ENCODE results near the gene MT1H. TPM values are rescaled to one million over a fixed set of nuclear protein-coding genes. Genes with fewer than 3 reads are reported as not detected.
"Not testable (repeated sequence)": the region's sequence is repeated elsewhere in the genome, so short reads cannot be mapped to it uniquely, and the experiment has no call there.

The MT1H gene
- not detected in 2 replicates for total RNA-seq

- Mint-ChIP-seq H3K36me3 (ENCODE audit: low read depth) (peaks cover 2% of the 10 kb centered on the region), H3K27me3 (peaks cover 66% of the 10 kb centered on the region), H3K27ac (no peak within 1 kb of the TSS), H3K4me1 (peaks cover 36% of the 10 kb centered on the region), H3K4me3 (peak within 1 kb of the TSS; percentile 22), H3K9me3 (no peaks in the 10 kb centered on the region)
- intact Hi-C loops (cut with micrococcal nuclease), result no loop called here
- peak; percentile 72 for DNase-seq
Measured at GRCh38 chr16:56669005-56669839, at the start of gene MT1H. MT1H (plus strand) TSS chr16:56669814; CDS start chr16:56669885, 71 bp downstream.

DNA sequence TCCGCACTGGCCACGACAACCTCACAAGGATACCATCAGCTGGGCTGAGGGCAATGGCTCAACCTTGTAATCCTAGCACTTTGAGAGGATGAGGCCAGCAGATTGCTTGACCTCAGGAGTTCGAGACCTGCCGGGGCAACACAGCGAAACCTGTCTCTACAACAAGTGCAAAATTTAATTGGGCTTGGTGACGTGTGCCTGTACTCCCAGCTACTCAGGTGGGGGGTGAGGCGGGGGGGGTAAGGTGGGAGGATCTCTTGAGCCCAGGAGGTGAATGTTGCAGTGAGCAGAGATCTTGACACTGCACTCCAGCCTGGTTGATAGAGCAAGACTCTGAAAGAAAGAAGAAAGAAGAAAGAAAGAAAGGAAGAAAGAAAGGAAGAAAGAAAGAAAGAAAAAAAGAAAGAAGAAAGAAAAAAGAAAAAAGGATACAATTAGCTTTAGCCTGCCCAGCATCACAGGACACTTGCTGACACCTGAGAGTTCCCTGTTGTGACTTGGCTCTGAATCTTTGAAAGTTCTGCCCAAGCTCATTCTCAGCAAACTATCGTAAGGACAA is 49.2 kb upstream of the MT1H start:
- H3K4me1 Mint-ChIP-seq, result peaks cover 23% of the 10 kb centered on the region
- no peak overlapping the region for H3K4me3 Mint-ChIP-seq
- no peaks in the 10 kb centered on the region for H3K36me3 Mint-ChIP-seq (ENCODE audit: low read depth)
- no peaks in the 10 kb centered on the region for H3K9me3 Mint-ChIP-seq
- H3K27me3 Mint-ChIP-seq, result no peaks in the 10 kb centered on the region
- DNase-seq, result no peak
- no peak overlapping the region for H3K27ac Mint-ChIP-seq
- intact Hi-C loops (cut with micrococcal nuclease), result no loop called here

DNA sequence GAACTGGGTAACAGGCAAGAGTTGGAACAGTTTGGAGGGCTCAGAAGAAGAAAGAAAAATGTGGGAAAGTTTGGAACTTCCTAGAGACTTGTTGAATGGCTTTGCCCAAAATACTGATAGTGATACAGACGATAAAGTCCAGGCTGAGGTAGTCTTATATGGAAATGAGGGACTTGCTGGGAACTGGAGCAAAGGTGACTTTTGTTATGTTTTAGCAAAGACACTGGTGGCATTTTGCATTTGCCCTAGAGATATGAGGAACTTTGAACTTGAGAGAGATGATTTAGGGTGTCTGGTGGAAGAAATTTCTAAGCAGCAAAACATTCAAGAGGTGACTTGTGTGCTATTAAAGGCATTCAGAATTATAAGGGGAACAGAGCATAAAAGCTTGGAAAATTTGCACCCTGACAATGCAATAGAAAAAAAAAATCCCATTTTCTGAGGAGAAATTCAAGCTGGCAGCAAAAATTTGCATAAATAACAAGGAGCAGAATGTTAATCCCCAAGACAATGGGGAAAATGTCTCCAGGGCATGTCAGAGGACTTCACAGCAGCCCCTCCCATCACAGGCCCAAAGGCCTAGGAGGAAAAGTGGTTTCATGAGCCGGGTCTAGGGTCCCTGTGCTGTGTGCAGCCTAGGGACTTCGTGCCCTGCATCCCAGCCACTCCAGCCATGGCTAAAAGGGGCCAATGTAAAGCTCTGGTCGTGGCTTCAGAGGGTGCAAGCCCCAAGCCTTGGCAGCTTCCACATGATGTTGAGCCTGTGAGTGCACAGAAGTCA is 47.8 kb upstream of the MT1H start:
- H3K36me3 Mint-ChIP-seq (ENCODE audit: low read depth); H3K27me3 Mint-ChIP-seq; H3K9me3 Mint-ChIP-seq; intact Hi-C loops (cut with micrococcal nuclease); H3K4me3 Mint-ChIP-seq; H3K27ac Mint-ChIP-seq; DNase-seq: not testable (repeated sequence)
- peaks cover 27% of the 10 kb centered on the region for H3K4me1 Mint-ChIP-seq

DNA sequence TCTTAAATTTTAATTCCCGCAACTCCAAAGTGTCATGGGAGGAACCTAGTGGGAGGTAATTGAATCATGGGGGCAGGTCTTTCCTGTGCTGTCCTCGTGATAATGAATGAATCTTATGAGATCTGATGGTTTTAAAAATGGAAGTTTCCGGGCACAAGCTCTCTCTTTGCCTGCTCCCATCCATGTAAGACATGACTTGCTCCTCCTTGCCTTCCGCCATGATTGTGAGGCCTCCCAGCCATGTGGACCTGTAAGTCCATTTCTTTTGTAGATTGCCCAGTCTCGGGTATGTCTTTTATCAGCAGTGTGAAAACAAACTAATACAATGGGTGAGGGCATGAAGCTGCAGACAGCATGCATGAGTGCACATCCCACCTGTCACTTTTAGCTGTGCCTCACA is 46.4 kb upstream of the MT1H start:
- H3K27ac Mint-ChIP-seq; H3K27me3 Mint-ChIP-seq; H3K9me3 Mint-ChIP-seq; intact Hi-C loops (cut with micrococcal nuclease); H3K4me3 Mint-ChIP-seq; DNase-seq; H3K36me3 Mint-ChIP-seq (ENCODE audit: low read depth): not testable (repeated sequence)
- H3K4me1 Mint-ChIP-seq, result peaks cover 20% of the 10 kb centered on the region

DNA sequence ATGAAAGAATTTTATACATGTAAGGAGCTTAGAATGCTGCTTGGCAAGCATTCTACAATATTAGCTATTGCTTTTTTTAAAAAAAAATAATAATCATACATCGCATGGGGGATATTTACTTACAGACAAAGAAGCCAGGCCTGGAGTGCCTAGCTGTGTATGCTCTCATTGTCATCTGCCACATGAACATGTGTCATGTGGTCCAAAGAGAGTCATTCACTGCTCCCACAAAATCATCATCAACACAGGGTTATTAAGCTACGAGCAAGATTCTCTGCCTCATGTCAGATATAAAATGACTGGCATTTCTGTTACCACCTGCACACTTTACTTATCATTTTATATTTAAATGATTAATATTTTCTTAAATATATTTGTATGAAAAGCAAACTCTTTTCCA is 46.0 kb upstream of the MT1H start:
- Mint-ChIP-seq H3K4me3 (no peak overlapping the region), H3K4me1 (peaks cover 19% of the 10 kb centered on the region), H3K27me3 (peaks cover under 1% of the 10 kb centered on the region), H3K9me3 (no peaks in the 10 kb centered on the region), H3K27ac (no peak overlapping the region), H3K36me3 (ENCODE audit: low read depth) (no peaks in the 10 kb centered on the region)
- DNase-seq, result no peak
- intact Hi-C loops (cut with micrococcal nuclease), result no loop called here

GRCh38 chr16:56625140-56625942 is 44.3 kb upstream of the MT1H start, which contains the start of gene MT1E:
MT1E (plus strand) TSS chr16:56625781; CDS start chr16:56625852, 71 bp downstream.
- DNase-seq, result peak; percentile 94
- Mint-ChIP-seq H3K4me1 (peaks cover 22% of the 10 kb centered on the region), H3K4me3 (peak within 1 kb of the TSS; percentile 90)

GRCh38 chr16:56625943-56626654 is 43.5 kb upstream of the MT1H start:
- no peak for DNase-seq
- Mint-ChIP-seq H3K4me1 (peaks cover 25% of the 10 kb centered on the region), H3K27me3 (peaks cover 15% of the 10 kb centered on the region), H3K36me3 (ENCODE audit: low read depth) (no peaks in the 10 kb centered on the region), H3K27ac (peak overlapping the region; percentile 86), H3K4me3 (peak overlapping the region; percentile 90), H3K9me3 (no peaks in the 10 kb centered on the region)
- intact Hi-C loops (cut with micrococcal nuclease), result loop anchor here (1.0 kb wide), 2 partner anchors 9 to 18 kb away; partner anchors contain the start of gene MT2A

More at GRCh38 chr16:56625140-56625942, 44.3 kb upstream of the MT1H start, which contains the start of gene MT1E:
- Mint-ChIP-seq H3K27me3 (peaks cover 7% of the 10 kb centered on the region), H3K36me3 (ENCODE audit: low read depth) (no peaks in the 10 kb centered on the region), H3K27ac (peak within 1 kb of the TSS; percentile 96), H3K9me3 (no peaks in the 10 kb centered on the region)
- intact Hi-C loops (cut with micrococcal nuclease), result loop anchor here (1.0 kb wide), 2 partner anchors 8 to 17 kb away; partner anchors contain the start of gene MT2A

DNA sequence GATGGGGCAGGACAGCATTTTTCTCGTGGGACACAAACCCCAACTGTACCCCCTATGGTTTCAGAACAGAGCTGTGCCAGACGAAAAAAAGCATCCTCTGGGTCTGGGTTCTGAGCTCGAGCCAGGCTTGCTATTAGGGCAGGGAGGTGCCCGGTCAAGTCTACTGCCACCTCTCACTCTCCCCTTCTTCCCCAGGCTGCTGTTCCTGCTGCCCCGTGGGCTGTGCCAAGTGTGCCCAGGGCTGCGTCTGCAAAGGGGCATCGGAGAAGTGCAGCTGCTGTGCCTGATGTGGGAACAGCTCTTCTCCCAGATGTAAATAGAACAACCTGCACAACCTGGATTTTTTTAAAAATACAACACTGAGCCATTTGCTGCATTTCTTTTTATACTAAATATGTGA is 42.9 kb upstream of the MT1H start:
- intact Hi-C loops (cut with micrococcal nuclease), result no loop called here
- H3K4me3 Mint-ChIP-seq, result peak overlapping the region; percentile 90

DNA sequence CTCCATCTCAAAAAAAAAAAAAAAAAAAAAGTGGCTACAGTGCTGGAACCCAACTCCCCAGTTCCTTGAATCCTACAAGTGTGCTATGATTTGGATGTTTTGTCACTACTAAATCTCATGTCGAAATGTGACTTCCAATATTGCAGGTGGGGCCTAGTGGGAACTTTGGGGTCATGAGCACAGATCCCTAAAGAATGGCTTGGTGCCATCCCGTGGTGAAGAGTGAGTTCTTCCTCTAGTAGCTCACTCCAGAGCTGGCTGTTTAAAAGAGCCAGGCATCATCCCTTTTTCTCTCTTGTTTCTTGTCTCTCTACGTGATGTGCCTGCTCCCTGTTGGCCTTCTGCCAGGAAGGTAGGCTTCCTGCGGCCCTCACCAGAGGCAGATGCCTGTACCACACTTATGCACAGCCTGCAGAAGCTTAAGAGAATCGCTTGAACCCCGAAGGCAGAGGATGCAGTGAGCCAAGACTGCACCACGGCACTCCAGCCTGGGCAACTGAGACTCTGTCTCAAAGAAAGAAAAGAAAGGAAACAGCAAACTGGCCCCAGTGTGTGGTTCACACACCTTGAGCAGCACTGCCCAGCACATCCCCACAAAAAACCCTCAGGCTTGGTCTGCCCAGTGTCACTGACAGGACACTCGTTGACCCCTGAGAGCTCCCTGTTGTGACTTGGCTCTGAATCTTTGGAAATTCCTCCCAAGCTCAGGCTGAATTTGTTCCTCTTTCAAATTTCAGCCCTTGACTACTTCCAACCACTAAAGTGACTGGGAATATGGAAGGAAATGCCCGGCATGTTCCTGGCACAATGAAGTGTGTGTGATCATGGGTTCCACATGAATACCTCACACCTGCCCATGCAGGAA is 40.9 kb upstream of the MT1H start:
- Mint-ChIP-seq H3K4me1 (peaks cover 33% of the 10 kb centered on the region), H3K9me3 (no peaks in the 10 kb centered on the region), H3K36me3 (ENCODE audit: low read depth) (no peaks in the 10 kb centered on the region), H3K4me3 (no peak overlapping the region), H3K27me3 (peaks cover 37% of the 10 kb centered on the region), H3K27ac (no peak overlapping the region)
- intact Hi-C loops (cut with micrococcal nuclease), result no loop called here
- DNase-seq, result no peak

More for the DNA sequence above, 42.9 kb upstream of the MT1H start:
- Mint-ChIP-seq H3K9me3 (no peaks in the 10 kb centered on the region), H3K36me3 (ENCODE audit: low read depth) (no peaks in the 10 kb centered on the region), H3K27me3 (peaks cover 21% of the 10 kb centered on the region), H3K27ac (no peak overlapping the region), H3K4me1 (peaks cover 26% of the 10 kb centered on the region)
- no peak for DNase-seq

DNA sequence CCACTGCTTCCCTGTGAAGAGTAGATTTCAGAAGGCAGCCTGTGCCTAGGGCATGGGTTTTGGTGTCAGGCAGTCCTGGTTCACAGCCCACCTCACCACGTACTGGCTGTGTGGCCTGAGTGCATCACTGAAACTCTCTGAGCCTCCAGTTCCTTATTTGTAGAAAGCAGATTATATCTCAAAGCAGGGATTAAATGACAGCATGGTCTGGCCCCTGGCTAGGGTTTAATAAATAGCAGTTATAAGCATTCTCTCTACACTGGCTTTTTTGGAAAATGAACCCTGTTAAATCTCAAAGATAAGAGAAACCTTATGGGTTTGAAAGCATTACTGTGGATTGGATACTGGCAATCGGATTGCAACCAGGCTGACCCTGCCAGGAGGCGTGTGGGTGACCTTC is 40.1 kb upstream of the MT1H start:
- Mint-ChIP-seq H3K4me1 (peaks cover 36% of the 10 kb centered on the region), H3K4me3 (no peak overlapping the region), H3K9me3 (no peaks in the 10 kb centered on the region), H3K27ac (no peak overlapping the region), H3K36me3 (ENCODE audit: low read depth) (no peaks in the 10 kb centered on the region), H3K27me3 (peaks cover 45% of the 10 kb centered on the region)
- intact Hi-C loops (cut with micrococcal nuclease), result no loop called here
- no peak for DNase-seq

DNA sequence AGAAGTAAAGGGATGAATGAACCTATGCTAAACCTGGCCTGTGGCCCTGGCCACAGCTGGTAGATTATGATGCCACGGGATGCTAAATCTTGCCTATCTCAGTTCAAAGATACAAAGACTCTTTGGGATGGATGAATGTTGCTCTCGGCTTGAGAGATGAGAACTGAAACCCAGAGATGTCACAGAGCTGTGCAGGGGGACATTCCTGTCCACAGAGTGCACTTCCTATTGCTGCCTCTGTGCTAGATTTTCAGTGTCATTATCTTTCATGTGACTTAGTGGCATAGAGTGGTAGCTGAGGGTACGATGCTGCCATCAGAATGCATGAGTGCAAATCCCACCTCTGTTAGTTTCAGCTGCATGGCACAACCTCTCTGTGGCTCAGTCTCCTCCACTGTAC is 39.5 kb upstream of the MT1H start:
- Mint-ChIP-seq H3K4me1 (peaks cover 37% of the 10 kb centered on the region), H3K4me3 (no peak overlapping the region), H3K9me3 (no peaks in the 10 kb centered on the region), H3K36me3 (ENCODE audit: low read depth) (peaks cover 3% of the 10 kb centered on the region), H3K27me3 (peaks cover 51% of the 10 kb centered on the region), H3K27ac (no peak overlapping the region)
- intact Hi-C loops (cut with micrococcal nuclease), result no loop called here
- DNase-seq, result no peak

DNA sequence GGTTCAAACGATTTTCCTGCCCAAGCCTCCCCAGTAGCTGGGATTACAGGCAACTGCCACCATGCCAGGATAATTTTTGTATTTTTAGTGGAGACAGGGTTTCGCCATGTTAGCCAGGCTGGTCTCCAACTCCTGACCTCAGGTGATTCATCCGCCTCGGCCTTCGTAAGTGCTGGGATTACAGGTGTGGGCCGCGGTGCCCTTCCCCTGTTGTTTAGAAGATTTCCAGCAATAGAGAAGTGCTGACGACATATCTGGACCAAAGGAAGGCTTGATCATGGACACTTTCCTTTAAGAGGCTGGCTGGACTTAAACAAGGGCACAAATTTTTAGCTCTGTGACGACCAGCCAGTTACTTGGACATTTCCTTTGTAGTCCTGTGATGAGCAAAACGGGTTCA is 38.4 kb upstream of the MT1H start:
- Mint-ChIP-seq H3K4me1 (peaks cover 35% of the 10 kb centered on the region), H3K9me3 (no peaks in the 10 kb centered on the region), H3K27me3 (peaks cover 58% of the 10 kb centered on the region), H3K4me3 (no peak overlapping the region), H3K27ac (no peak overlapping the region), H3K36me3 (ENCODE audit: low read depth) (peaks cover 3% of the 10 kb centered on the region)
- intact Hi-C loops (cut with micrococcal nuclease), result no loop called here
- DNase-seq, result no peak

Measured in activated CD4-positive, alpha-beta T cell treated with anti-CD3 and anti-CD28 coated beads, Interleukin-2, amount 10 ng/mL, durations not matched to agents 24 days and 14 days (primary cell).